HG03196 (cell line): ENCODE data around the gene TBC1D19.
"Not testable (repeated sequence)": the region's sequence is repeated elsewhere in the genome, so short reads cannot be mapped to it uniquely, and the experiment has no call there.

ENCODE experiments used
- ATAC-seq: cut with Tn5 transposase; IDR thresholded peaks from one replicate; pipeline ENCODE4 v1.9.1; 2021; ENCODE audit not compliant: unreplicated experiment

TBC1D19 gene

DNA sequence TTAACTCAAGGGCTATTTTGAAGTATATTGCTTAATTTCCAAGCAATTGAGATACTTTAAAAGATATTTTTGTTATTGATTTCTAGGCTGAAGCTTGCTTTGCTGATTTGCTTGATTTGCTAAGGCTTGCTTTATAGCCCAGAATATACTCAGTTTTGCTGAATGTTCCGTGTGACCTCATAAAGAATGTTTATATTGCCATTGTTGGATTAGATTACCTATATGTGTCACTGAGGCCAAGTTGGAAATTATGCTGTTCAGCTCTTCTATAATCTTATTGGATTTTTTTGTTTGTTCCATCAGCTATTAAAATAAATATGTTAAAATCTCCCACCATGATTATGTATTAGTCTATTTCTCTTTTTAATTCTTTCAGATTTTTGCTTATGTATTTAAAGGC is 13.0 kb downstream of the TBC1D19 start:
- no peak for ATAC-seq

DNA sequence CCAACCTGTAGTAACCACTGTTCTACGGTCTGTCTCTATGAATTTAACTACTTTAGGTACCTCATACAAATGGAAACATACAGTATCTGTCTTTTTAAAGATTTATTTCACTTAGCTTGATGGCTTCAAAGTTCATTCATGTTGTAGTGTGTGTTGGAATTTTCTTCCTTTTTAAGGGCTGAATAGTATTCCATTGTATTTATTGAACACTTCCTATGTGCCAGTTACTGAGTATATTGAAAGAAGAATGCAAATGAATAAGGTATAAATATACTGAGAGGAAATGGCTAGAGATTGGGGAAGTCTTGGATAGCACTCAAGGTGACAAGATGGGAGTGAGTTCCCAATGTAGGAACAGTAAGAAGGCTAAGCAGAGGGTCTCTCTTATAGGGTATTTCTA is 17.3 kb downstream of the TBC1D19 start:
- no peak for ATAC-seq

DNA sequence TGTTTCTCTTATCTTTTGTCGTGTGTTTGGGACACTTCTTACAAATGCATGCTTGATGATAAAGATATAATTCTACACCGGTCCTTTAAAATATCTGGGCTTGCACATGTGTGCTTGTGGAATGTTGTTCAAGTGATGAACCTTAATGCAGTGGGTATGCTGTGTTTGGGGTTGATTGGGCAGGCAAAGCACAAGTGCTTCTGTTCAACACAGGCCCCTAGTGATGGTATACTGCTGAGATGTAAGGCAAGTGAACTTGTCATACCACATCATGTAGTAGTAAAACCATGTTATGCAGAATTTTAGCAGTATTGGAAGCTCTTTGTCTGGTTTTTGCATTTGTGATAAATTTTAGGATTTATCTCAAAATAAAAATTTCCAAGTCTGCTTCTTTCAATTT is 23.9 kb downstream of the TBC1D19 start:
- no peak for ATAC-seq

DNA sequence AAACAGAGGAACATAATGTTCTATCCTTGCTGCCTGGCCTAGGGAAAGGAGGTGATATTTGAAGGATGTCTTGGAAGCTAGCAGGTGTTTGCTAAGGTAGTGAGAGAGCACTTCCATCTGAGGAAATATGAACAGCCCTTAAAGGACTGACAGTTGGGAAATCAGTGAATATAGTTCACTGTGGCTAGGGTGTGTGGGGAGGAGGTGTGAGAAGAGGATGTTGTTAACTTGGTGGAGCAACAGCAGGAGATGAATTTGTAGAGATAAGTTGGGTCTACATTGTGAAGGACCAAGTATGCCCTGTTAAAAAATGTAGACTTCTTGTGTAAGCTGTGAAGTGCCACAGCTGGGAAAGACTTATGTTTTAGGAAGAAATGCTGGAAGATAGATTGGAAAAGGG is 25.5 kb downstream of the TBC1D19 start:
- no peak for ATAC-seq

DNA sequence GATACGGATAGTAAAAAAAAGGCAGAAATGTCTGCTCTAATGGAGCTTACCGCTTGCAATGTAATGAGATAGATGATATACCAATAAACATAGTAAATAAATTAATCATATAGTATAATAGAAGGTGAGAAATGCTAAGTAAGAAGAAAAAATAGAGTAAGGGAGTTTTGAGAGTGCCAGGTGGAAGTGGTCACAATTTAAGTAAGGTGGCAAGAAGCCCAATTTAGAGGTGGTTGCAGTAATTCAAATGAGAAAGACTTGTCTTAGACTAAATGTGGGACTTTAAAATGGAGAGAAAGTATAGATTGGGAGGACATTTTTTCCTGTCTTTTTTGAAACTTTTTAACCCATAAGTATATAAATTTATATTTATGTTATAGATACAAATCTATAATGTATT is 26.0 kb downstream of the TBC1D19 start:
- ATAC-seq = no peak

DNA sequence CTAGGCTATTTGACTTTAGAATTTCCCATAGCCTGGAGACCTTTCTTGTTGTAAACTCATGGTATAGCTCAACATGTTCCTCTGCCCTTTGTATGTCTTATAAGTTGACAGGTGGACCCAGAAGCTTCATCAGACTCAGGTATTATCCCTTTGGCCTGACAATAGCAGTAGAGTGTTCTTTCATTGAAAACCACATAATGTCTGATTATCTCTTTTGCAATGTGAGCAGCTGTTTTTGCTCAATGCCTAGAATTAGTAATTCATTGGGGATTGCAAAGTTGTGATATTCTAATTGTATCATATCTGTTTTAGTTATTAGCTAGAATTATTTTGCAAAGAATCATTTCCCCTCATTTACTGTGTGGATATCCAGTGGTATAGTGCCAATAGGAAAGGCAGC is 27.5 kb downstream of the TBC1D19 start:
- ATAC-seq = no peak

DNA sequence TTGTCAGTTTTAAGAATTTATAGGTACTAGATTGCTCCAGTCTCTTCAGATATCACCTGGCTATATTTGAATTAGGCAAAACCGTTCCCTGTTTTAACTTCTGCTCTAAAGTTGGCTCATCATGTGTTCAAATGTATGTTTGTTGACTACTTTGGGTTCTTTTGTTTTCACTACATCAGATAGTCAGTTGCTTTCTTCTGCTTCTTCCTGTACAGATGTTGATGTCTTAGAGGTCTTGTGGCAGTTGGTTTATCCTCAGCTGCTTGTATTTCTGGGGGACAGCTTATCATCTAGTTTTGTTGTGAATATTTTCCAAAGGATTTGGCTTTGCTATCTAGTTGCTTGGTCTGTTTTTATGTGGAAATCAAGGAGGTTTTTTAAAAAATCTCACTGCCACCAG is 28.0 kb downstream of the TBC1D19 start:
- no peak for ATAC-seq

DNA sequence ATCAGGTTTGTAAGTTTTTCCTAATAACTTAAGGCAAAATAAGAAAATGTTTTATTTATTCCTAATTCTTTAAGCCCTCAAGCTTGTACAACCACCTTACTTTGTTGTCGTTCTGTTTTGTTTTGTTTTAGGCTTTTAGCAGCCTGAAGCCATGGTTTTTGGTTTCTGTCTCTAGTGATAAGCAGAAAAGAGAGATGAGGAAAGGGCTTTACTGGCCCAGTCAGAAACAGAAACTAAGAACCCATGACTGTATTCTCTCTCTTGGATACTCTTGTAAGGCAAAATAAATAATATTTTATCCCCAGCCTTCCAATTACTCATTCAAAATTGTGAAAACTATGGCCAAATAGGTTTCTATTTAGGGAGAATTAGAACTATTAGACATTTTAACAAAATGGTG is 29.4 kb downstream of the TBC1D19 start:
- ATAC-seq = no peak

DNA sequence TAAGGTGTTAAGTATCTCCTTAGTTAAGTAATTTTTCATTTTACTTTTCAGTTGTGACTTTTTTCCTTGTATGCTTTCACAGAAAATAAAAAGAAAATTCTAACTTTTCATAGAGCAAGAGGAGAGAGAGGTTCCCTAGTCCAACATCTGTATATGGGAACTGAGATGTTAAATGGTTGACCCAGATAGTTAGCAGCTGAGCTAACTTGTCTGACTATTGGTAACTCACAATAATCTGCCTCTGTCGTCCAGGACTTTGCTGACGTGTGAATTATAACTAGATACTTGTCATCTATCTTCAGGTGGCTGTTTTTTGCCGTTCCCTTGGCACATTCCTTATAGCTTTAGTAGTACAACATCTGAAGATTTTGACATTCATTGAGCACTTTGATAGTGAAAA is 29.9 kb downstream of the TBC1D19 start:
- ATAC-seq = no peak

DNA sequence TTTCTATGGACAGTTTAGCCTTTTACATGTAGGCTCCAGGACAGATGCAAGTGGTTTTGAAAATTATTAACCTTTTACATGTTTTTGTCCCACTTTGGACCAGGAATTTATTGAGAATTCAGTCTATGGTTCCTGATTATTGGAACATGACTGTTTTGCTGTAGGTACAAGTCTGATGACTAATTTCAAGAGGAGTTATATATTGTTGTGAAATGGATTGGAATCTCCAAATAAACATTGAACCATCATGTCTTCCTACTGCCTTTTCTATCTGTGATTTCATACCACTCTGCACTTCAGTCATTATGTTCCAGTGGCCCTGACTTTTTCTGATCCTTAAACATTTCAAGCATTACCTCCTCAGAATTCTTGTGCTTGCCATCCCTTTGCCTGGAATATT is 35.9 kb downstream of the TBC1D19 start:
- ATAC-seq = no peak

DNA sequence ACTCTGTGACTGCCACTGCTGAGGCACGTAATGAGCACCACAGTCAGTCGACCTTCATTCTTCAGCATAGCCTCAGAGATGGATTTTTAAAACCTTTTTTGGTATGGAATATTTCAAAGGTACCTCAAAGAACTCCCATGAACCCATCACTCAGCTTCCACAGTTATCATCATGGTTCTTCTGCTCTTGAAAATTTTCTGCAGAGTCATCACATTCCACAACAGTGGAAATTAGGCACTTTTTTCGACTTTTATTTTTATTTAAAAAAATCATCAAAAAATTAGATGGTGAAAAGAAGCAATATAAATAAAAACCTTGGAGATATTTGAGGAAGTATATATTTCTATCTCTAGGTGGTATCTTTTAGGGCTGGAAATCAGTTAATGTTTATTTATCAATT is 37.5 kb downstream of the TBC1D19 start:
- no peak for ATAC-seq

DNA sequence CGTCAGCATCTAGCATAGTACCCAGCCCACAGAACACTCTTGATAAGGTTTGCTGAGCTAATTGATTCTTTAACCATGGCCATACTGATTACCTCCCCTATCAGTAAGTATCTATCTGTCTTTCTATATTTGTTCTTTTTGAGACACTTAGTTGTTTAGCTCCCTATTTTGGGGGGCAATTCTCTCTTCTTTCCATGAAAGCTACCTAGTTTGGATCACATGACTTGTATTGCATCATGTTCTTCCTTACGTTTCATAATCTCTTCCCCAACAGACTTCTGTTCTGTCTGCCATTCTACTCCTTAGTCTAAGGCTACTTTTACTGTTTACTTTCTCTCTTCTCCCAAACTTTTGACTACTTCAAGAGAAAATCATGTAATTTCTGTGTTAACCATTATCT is 39.0 kb downstream of the TBC1D19 start:
- ATAC-seq = no peak

DNA sequence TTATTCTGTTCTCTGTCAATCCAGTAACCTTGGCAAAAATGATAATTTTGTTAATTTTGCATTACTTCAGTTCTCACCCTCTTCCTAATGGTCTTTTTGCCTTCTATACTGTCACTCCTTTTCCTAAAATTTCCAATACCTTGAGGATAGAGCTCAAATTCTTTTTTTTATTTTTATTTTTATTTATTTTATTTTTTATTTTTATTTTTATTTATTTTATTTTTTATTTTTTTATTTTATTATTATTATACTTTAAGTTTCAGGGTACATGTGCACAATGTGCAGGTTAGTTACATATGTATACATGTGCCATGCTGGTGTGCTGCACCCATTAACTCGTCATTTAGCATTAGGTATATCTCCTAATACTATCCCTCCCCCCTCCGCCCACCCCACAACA is 42.8 kb downstream of the TBC1D19 start:
- ATAC-seq = not testable (repeated sequence)

DNA sequence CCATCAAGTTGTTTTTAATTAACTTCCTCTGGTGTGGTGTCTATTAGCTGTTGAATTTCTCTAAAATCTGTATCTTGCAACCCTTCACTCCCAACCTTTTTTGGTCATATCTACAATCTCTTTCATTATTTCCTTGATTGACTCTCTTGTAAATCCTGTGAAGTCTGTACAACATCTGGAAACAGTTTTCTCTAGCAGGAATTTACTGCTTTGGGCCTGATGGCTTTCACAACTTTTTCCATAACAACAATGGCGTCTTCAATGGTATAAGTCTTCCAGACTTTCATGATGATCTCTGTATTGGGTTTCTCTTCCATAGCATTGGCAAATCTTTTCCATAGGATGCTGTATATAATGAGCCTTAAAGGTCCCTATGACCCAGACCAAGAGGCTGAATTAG is 49.0 kb downstream of the TBC1D19 start:
- ATAC-seq = no peak

DNA sequence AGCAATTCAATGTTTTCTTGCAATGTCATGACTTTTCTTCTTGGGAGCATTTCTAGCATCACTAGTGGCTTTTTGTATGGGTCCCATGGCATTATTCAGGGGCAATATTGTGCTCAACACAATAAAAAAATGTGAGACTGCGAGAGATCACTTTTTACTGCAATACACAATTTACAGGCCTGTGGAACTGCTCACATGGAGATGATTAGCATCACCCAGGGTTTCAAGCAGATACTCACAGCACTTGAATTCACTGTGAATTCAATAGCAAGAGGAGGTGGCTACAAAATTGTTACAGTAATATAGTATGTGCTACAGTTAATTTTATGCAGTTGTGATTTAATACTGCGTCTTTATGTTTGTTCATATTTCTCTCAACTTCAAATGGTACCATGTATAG is 50.4 kb downstream of the TBC1D19 start:
- ATAC-seq = no peak

DNA sequence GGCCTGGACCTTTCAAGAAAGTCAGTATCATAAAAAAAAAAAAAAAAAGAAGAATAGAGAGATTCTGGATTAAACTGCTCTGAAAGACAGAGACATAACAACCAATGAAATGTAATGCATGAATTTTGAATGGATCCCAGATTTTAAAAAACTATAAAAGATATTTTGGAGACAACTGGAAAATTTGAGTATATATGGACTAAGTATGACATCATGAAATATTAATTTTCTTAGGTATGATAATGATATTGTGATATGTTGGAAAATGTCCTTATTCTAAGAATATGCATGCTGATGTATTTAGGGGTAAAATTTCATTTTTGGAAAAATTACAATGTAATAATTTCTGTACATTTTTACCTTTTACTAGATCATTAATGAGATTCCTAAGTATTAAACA is 52.6 kb downstream of the TBC1D19 start:
- no peak for ATAC-seq

DNA sequence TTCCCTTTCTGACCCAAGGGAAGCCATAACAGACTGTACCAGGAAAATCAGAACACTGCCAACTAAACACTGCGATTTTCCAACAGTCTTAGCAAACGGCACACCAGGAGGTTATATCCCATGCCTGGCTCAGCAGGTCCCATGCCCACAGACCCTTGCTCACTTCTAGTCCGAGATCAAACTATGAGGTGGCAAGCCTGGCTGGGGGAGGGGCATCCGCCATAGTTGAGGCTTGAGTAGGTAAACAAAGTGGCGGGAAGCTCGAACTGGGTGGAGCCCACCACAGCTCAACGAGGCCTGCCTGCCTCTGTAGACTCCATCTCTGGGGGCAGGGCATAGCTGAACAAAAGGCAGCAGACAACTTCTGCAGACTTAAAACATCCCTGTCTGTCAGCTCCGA is 56.8 kb downstream of the TBC1D19 start:
- not testable (repeated sequence) for ATAC-seq

DNA sequence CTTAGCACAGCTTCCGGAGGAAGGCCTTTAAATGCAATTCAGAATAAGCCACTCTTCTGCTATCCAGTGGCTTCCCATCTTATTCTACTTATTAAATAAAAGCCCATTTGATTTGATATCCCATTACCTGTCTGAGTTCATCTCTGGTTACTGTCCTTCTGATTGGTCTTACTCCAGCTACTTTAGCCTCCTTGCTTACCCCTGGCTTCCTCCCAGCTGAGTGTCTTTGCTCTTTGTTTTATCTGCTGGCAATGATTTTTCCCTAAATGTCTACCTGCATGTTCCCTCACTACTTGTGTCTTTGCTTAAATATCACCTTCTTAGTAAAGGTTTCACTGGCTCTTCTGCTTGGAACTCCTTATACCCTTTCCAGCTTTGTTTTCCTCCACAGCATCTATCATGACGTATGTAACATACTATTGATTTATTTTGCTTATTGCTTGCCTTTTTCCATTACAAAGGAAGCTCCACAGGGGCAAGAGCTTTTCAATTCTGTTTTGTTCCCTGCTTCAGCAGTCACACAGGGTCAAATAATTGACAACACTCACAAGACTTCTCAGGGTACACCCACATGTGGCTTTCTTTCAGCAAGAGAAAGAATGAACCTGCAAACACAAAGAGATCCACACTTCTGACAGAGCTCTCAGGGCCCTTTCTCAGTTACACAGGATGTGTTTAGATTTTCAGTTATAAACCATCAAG is 63.8 kb downstream of the TBC1D19 start:
- no peak for ATAC-seq

DNA sequence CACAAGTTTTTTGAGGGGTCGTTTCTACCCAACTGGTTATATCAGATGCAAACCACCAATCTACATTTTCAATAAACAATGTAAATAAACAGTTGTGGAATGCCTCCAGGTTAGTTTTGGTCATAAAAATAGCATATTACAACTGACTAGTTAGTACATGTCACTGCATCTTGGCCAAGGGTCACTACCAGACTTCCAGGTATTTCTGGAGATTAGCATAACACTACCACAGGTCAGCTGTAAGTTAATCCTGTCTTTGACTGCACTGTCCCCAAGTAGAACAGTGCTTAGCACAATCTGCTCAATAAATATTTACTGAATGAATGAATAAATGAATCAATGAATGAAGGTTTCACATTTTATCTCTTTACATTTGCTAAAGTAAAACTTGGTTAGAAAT is 64.4 kb downstream of the TBC1D19 start:
- ATAC-seq = no peak

DNA sequence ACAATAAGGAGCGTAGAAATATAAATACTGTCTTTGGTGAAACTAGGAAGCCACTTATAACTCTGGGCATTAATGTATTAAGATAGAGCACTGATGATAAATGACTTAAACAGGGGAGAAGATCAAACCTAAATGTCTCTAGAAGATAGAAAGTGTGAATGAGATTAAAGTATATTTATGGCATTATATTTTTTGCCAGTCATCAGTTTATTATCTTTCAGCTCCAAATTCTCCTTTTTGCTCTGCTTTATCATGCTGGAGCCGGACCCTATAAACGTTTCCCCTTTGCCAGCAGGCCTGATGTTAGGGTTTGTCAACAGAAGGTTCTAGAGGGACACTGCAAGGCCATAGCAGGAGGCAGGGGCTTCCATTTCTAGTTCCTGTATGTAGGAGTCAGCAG is 76.4 kb downstream of the TBC1D19 start:
- ATAC-seq = no peak

DNA sequence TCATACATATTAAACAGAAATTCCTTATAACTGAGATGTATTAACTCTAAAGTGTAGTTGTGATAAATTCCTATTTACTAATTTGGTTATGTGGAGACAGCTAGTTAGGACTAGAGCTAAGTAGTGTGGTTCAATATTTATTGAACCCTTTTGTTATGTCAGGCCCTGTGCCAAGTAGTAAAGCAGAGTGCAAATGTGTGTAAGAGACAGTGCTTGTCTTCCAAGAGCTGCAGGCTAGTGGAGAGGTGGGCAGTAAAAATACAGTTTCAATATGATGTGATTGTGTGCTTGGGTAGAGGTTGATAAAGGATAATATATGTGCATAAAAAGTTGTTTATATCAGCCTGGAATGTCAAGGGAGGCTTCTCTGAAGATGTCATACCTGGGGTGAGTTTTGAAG is 80.0 kb downstream of the TBC1D19 start:
- ATAC-seq = no peak

DNA sequence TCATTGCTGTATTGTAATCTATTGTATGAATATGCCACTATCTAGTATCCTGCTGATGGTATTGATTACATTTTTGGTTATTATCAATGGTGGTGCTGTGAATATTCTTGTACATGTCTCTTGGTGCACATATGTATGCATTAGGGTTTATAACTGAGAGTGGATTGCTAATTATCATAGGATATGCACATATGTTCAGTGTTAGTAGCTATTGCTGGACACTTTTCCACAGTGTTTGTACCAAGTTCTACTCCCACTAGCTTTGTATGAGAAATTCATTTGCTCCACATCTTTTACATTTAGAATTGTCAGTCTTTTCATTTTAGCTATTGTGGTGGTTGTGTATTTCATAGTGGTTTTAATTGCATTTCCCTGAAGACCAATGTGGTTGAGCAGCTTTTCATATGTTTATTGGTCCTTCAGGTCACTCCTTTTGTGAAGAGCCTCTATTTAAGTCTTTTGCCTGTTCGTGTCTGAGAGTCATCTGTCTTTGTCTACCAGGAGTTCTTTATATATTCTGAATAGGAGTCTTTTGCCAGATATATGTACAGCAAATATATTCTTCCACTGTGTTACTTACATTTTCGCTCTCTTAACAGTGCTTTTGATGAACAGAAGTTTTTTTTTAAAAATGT is 87.1 kb downstream of the TBC1D19 start:
- no peak for ATAC-seq

DNA sequence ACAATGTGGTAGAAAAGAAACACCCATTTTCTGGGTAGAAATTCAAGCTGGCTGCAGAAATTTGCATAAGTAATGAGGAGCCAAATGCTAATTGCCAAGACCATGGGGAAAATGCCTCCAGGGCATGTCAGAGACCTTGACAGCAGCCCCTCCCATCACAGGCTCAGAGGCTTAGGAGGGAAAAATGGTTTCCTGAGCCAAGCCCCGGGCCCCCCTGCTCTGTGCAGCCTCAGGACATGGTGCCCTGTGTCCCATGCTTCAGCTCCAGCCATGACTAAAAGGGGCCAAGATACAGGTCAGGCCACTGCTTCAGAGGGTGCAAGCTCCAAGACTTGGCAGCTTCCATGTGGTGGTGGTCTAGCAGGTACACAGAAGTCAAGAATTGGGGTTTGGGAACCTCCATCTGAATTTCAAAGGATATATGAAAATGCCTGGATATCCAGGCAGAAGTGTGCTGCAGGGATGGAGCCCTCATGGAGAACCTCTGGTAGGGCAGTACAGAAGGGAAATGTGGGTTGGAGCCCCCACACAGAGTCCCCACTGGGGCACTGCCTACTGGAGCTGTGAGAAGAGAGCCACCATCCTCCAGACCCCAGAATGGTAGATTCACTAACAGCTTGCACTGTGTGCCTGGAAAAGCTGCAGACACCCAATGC is 95.3 kb downstream of the TBC1D19 start:
- ATAC-seq = not testable (repeated sequence)
